ENCODE results near the gene GUSB.

GRCh38 chr7:65915921-65916657 lies 65.9 kb downstream of the GUSB start:
- TF ChIP-seq, protein P1, sequence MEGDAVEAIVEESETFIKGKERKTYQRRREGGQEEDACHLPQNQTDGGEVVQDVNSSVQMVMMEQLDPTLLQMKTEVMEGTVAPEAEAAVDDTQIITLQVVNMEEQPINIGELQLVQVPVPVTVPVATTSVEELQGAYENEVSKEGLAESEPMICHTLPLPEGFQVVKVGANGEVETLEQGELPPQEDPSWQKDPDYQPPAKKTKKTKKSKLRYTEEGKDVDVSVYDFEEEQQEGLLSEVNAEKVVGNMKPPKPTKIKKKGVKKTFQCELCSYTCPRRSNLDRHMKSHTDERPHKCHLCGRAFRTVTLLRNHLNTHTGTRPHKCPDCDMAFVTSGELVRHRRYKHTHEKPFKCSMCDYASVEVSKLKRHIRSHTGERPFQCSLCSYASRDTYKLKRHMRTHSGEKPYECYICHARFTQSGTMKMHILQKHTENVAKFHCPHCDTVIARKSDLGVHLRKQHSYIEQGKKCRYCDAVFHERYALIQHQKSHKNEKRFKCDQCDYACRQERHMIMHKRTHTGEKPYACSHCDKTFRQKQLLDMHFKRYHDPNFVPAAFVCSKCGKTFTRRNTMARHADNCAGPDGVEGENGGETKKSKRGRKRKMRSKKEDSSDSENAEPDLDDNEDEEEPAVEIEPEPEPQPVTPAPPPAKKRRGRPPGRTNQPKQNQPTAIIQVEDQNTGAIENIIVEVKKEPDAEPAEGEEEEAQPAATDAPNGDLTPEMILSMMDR (conservative IDR thresholded peaks at IDR 0.05; ENCODE audit: low read depth, low read length) = no peak
- no peak for TF ChIP-seq EZH2 (IDR thresholded peaks at IDR 0.05; ENCODE audit: borderline replicate concordance, low read depth, low read length, poor library complexity, severe bottlenecking)

Data from A673 (cell line).